H4 (cell line): ENCODE results near the gene RNF166. TPM values are rescaled to one million over a fixed set of nuclear protein-coding genes. Genes with fewer than 3 reads are reported as not detected.

Experiments
- DNase-seq: peaks from one replicate; pipeline ENCODE4 v3.0.0-alpha.2; 2015; ENCODE audit warnings: low spot score
- total RNA-seq: library from RNA; depleted of rRNA; stranded (reverse); fragments of >200 nt; shearing (Covaris generic); gene quantifications from 2 replicates; pipeline ENCODE4 v1.2.3, GENCODE V29; 2014

The RNF166 gene
- total RNA-seq, 1 experiment from 2014 or later: 16.0 TPM

- DNase-seq: no peak
Observed at GRCh38 chr16:88723911-88724310, 17.7 kb upstream of the RNF166 start.

GRCh38 chr16:88723507-88723887, 17.3 kb upstream of the RNF166 start:
- no peak for DNase-seq

- no peak for DNase-seq
Observed at GRCh38 chr16:88722784-88723506, 16.7 kb upstream of the RNF166 start.

- no peak for DNase-seq
Observed at GRCh38 chr16:88721815-88722755, 15.9 kb upstream of the RNF166 start.

GRCh38 chr16:88721236-88721635, 15.0 kb upstream of the RNF166 start:
- no peak for DNase-seq

GRCh38 chr16:88720396-88720970, 14.3 kb upstream of the RNF166 start:
- DNase-seq: no peak

GRCh38 chr16:88719933-88720296, 13.7 kb upstream of the RNF166 start:
- DNase-seq: no peak

GRCh38 chr16:88719267-88719932, 13.2 kb upstream of the RNF166 start:
- no peak for DNase-seq

GRCh38 chr16:88718178-88718577, 12.0 kb upstream of the RNF166 start:
- no peak for DNase-seq

GRCh38 chr16:88716601-88717001, 10.4 kb upstream of the RNF166 start:
- no peak for DNase-seq

- no peak for DNase-seq
Observed at GRCh38 chr16:88716201-88716600, 10.0 kb upstream of the RNF166 start.

- no peak for DNase-seq
Observed at GRCh38 chr16:88715312-88716190, 9.3 kb upstream of the RNF166 start.

GRCh38 chr16:88714420-88715302, 8.5 kb upstream of the RNF166 start:
- no peak for DNase-seq

GRCh38 chr16:88713568-88714419, 7.6 kb upstream of the RNF166 start:
- DNase-seq: no peak

GRCh38 chr16:88713054-88713453, 6.8 kb upstream of the RNF166 start:
- DNase-seq: no peak

GRCh38 chr16:88712362-88712979, 6.3 kb upstream of the RNF166 start:
- DNase-seq: no peak

GRCh38 chr16:88711750-88712340, 5.6 kb upstream of the RNF166 start:
- no peak for DNase-seq

GRCh38 chr16:88710556-88710955, 4.3 kb upstream of the RNF166 start:
- DNase-seq: no peak
